HG02884 (cell line): Measurements from ENCODE around the gene RPL7A.
"Not testable (repeated sequence)": the region's sequence is repeated elsewhere in the genome, so short reads cannot be mapped to it uniquely, and the experiment has no call there.

Experiments used
- ATAC-seq: cut with Tn5 transposase; IDR thresholded peaks from one replicate; pipeline ENCODE4 v1.9.1; 2021; ENCODE audit warnings: mild to moderate bottlenecking, moderate library complexity; ENCODE audit not compliant: unreplicated experiment

Gene RPL7A

GRCh38 chr9:133384736-133385321, 36.8 kb downstream of the RPL7A start:
- no peak for ATAC-seq

- ATAC-seq: no peak
Observed at GRCh38 chr9:133385452-133385851, 37.4 kb downstream of the RPL7A start.

GRCh38 chr9:133386338-133386737, 38.3 kb downstream of the RPL7A start:
- no peak for ATAC-seq

GRCh38 chr9:133387680-133388079, 39.7 kb downstream of the RPL7A start:
- ATAC-seq: no peak

GRCh38 chr9:133389025-133389557, 41.1 kb downstream of the RPL7A start:
- no peak for ATAC-seq

- ATAC-seq: no peak
Observed at GRCh38 chr9:133389562-133389961, 41.5 kb downstream of the RPL7A start.

GRCh38 chr9:133390713-133391112, 42.7 kb downstream of the RPL7A start:
- no peak for ATAC-seq

- ATAC-seq: not testable (repeated sequence)
Observed at GRCh38 chr9:133391449-133391848, 43.4 kb downstream of the RPL7A start.

GRCh38 chr9:133392308-133392707, 44.3 kb downstream of the RPL7A start:
- not testable (repeated sequence) for ATAC-seq

- no peak for ATAC-seq
Observed at GRCh38 chr9:133393399-133393798, 45.4 kb downstream of the RPL7A start.

GRCh38 chr9:133394687-133395271, 46.8 kb downstream of the RPL7A start:
- no peak for ATAC-seq

GRCh38 chr9:133396952-133397351, 48.9 kb downstream of the RPL7A start:
- ATAC-seq: no peak

- no peak for ATAC-seq
Observed at GRCh38 chr9:133397370-133397769, 49.4 kb downstream of the RPL7A start.

GRCh38 chr9:133397895-133398294, 49.9 kb downstream of the RPL7A start:
- no peak for ATAC-seq

- ATAC-seq: no peak
Observed at GRCh38 chr9:133400292-133400691, 52.3 kb downstream of the RPL7A start.
